ENCODE results near the gene DDR1. TPM values are rescaled to one million over a fixed set of nuclear protein-coding genes. Genes with fewer than 3 reads are reported as not detected.
"Not testable (repeated sequence)": the region's sequence is repeated elsewhere in the genome, so short reads cannot be mapped to it uniquely, and the experiment has no call there.

Gene DDR1
- total RNA-seq, 2 donors from 2014 or later: 22.1 to 23.8 TPM

DNA sequence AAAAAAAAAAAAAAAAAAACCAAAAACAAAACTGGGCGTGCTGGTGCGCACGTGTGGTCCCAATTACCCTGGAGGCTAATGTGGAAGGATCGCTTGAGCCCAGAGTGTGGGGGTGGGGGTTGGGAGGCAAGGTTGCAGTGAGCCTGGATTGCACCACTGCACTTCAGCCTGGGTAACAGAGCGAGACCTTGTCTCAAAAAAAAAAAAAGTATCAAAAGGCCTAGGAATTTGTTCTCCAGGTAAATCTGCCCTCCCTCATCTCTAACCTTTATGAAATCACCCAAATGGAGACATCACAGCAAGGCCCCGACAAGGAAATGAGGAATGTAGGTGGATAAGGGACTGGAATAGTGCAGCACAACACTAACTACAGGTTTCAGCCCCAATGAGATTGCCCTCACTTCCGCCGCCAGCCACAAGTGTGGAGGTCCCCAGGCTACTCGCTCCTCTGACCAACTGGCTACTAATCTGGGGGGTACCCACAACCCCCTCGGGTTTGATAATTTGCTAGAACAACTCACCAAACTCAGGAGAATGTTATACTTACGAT, 36.8 kb upstream of the DDR1 start:
- Histone ChIP-seq H3K36me3 (no peaks in the 10 kb centered on the region), H3K27ac (no peak overlapping the region), H3K9me3 (no peaks in the 10 kb centered on the region), H3K4me1 (ENCODE audit: control insufficient read depth in 1 of 2, low read depth in 2 of 2) (peaks cover 4 to 12% of the 10 kb centered on the region in 2 donors), H3K27me3 (replicated peaks; ENCODE audit: insufficient read depth) (no peaks in the 10 kb centered on the region), H3K4me3 (no peak overlapping the region)
- TF ChIP-seq, protein P1, sequence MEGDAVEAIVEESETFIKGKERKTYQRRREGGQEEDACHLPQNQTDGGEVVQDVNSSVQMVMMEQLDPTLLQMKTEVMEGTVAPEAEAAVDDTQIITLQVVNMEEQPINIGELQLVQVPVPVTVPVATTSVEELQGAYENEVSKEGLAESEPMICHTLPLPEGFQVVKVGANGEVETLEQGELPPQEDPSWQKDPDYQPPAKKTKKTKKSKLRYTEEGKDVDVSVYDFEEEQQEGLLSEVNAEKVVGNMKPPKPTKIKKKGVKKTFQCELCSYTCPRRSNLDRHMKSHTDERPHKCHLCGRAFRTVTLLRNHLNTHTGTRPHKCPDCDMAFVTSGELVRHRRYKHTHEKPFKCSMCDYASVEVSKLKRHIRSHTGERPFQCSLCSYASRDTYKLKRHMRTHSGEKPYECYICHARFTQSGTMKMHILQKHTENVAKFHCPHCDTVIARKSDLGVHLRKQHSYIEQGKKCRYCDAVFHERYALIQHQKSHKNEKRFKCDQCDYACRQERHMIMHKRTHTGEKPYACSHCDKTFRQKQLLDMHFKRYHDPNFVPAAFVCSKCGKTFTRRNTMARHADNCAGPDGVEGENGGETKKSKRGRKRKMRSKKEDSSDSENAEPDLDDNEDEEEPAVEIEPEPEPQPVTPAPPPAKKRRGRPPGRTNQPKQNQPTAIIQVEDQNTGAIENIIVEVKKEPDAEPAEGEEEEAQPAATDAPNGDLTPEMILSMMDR (IDR thresholded peaks at IDR 0.05): no peak
- ATAC-seq (ENCODE audit: insufficient number of reproducible peaks, low FRiP score, low read depth) (no peak), DNase-seq (ENCODE audit: low spot score) (no peak)

DNA sequence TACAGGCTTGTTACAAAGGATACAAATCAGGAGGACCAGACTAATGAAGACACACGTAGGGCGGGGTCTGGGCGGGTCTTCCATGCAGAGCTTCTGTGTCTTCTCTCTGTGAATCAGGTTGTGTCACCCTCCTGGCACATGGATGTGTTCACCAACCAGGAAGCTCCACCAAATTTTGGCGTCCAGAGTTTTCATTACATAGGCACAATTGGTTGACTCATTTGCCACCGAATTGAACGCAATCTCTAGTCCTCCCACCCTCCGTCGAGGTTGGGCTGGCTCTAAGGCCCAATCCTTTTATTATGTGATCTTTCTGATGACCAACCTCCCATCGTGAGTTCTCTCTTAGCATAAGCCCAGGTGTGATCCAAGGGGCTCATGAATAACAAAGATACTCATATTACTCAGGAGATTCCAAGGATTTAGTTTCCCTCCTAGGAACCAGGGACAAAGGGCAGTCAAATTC, 36.3 kb upstream of the DDR1 start:
- H3K27ac ChIP-seq: no peak overlapping the region
- ATAC-seq (ENCODE audit: insufficient number of reproducible peaks, low FRiP score, low read depth) (no peak), DNase-seq (ENCODE audit: low spot score) (no peak)
- H3K9me3 ChIP-seq: no peaks in the 10 kb centered on the region
- no peaks in the 10 kb centered on the region for H3K27me3 ChIP-seq (replicated peaks; ENCODE audit: insufficient read depth)
- TF ChIP-seq, protein P1 (IDR thresholded peaks at IDR 0.05): no peak
- no peak overlapping the region for H3K4me3 ChIP-seq
- peaks cover 4 to 12% of the 10 kb centered on the region in 2 donors for H3K4me1 ChIP-seq (ENCODE audit: control insufficient read depth in 1 of 2, low read depth in 2 of 2)
- no peaks in the 10 kb centered on the region for H3K36me3 ChIP-seq

DNA sequence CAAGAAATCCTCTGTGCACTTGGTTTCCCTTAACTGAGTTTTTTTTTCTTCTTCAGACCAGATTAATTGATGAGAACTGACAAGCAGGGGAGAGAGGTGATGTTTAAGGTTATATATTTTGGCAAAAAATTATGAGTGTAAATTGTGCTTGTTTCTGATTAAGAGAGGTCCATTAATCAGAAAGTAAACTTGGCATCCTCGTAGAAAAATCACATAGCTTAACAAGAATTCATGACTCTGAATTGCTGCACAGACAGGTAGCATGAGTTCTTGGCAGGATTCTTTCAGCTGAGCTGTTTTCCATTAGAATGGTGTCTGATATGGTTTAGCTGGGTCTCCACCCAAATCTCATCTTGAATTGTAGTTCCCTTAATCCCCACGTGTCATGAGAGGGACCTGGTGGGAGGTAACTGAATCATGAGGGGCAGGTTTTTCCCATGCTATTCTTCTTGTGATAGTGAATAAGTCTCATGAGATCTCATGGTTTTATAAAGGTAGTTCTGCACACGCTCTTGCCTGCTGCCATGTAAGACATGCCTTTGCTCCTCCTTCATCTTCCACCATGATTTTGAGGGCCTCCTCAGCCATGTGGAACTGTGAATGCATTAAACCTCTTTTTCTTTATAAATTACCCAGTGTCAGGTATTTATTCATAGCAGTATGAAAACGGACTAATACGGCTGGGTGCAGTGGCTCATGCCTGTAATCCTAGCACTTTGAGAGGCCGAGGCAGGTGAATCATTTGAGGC, 34.2 kb upstream of the DDR1 start:
- ATAC-seq (ENCODE audit: insufficient number of reproducible peaks, low FRiP score, low read depth) (no peak), DNase-seq (ENCODE audit: low spot score) (no peak)
- no peaks in the 10 kb centered on the region for H3K27me3 ChIP-seq (replicated peaks; ENCODE audit: insufficient read depth)
- H3K4me3 ChIP-seq: no peak overlapping the region
- H3K9me3 ChIP-seq: no peaks in the 10 kb centered on the region
- no peaks in the 10 kb centered on the region for H3K36me3 ChIP-seq
- no peak overlapping the region for H3K27ac ChIP-seq
- no peaks in the 10 kb centered on the region for H3K4me1 ChIP-seq (ENCODE audit: control insufficient read depth in 1 of 2, low read depth in 2 of 2)
- TF ChIP-seq, protein P1 (IDR thresholded peaks at IDR 0.05): no peak

DNA sequence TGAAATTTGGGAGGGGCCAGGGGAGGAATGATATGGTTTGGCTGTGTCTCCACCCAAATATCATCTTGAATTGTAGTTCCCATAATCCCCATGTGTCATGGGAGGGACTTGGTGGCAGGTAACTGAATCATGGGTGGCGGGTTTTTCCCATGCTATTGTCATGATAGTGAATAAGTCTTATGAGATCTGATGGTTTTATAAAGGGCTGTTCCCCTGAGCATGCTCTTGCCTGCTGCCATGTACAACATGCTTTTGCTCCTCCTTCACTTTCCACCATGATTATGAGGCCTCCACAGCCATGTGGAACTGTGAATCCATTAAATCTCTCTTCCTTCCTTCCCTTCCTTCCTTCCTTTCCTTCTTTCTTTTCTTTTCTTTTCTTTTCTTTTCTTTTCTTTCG, 31.9 kb upstream of the DDR1 start:
- DNase-seq (ENCODE audit: low spot score); H3K4me3 ChIP-seq; H3K4me1 ChIP-seq (ENCODE audit: control insufficient read depth in 1 of 2, low read depth in 2 of 2); H3K27ac ChIP-seq; ATAC-seq (ENCODE audit: insufficient number of reproducible peaks, low FRiP score, low read depth); H3K27me3 ChIP-seq (replicated peaks; ENCODE audit: insufficient read depth); H3K9me3 ChIP-seq; H3K36me3 ChIP-seq: not testable (repeated sequence)

DNA sequence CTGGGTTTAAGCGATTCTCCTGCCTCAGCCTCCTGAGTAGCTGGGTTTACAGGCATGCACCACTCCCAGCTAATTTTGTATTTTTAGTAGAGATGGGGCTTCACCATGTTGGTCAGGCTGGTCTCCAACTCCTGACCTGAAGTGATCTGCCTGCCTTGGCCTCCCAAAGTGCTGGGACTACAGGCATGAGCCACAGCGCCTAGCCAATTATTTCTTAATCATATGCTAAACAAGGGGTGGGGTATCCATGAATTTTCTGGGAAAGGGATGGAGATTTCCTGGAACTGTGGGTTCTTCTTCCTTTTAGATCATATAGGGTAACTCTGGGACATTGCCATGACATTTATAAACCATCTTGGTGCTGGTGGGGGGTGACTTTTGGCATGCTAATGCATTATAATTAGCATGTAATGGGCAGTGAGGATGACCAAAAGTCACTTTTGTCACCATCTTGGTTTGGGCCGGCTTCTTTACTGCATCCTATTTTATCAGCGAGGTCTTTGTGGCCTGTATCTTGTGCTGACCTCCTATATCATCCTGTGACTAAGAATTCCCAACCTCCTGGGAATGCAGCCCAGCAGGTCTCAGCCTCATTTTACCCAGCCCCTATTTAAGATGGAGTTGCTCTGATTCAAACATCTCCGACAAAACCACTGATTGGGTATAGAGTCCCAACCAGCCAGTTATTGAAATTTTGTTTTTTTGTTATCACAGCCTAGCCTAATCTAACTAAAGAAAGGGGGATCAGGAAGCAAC, 29.9 kb upstream of the DDR1 start:
- no peaks in the 10 kb centered on the region for H3K27me3 ChIP-seq (replicated peaks; ENCODE audit: insufficient read depth)
- no peaks in the 10 kb centered on the region for H3K4me1 ChIP-seq (ENCODE audit: control insufficient read depth in 1 of 2, low read depth in 2 of 2)
- no peaks in the 10 kb centered on the region for H3K36me3 ChIP-seq
- H3K9me3 ChIP-seq: no peaks in the 10 kb centered on the region
- ATAC-seq (ENCODE audit: insufficient number of reproducible peaks, low FRiP score, low read depth) (no peak), DNase-seq (ENCODE audit: low spot score) (no peak)
- H3K27ac ChIP-seq: no peak overlapping the region
- TF ChIP-seq, protein P1 (IDR thresholded peaks at IDR 0.05): no peak
- H3K4me3 ChIP-seq: no peak overlapping the region

Measured in thoracic aorta (tissue), 2 donors.